ENCODE data around the gene KCTD19. TPM values are rescaled to one million over a fixed set of nuclear protein-coding genes. Genes with fewer than 3 reads are reported as not detected.

The KCTD19 gene
- total RNA-seq, 1 donor from 2014 or later: not detected

GRCh38 chr16:67260426-67261063 lies 66.0 kb downstream of the KCTD19 start:
- peak; percentile 61 to 64 for DNase-seq (ENCODE audit: low read depth in 2 of 2)

GRCh38 chr16:67259705-67260104 lies 66.8 kb downstream of the KCTD19 start:
- no peak for DNase-seq (ENCODE audit: low read depth in 2 of 2)

GRCh38 chr16:67258161-67258835 lies 68.2 kb downstream of the KCTD19 start:
- DNase-seq (ENCODE audit: low read depth in 2 of 2): peak; percentile 82 to 86

- no peak for DNase-seq (ENCODE audit: low read depth in 2 of 2)
These were observed 68.9 kb downstream of the KCTD19 start for GRCh38 chr16:67257486-67258160.

GRCh38 chr16:67256701-67257230 lies 69.8 kb downstream of the KCTD19 start:
- no peak for DNase-seq (ENCODE audit: low read depth in 2 of 2)

- no peak for DNase-seq (ENCODE audit: low read depth in 2 of 2)
These were observed 70.9 kb downstream of the KCTD19 start for GRCh38 chr16:67255553-67256221.

- DNase-seq (ENCODE audit: low read depth in 2 of 2): no peak
These were observed 71.6 kb downstream of the KCTD19 start for GRCh38 chr16:67254801-67255552.

- no peak for DNase-seq (ENCODE audit: low read depth in 2 of 2)
These were observed 73.7 kb downstream of the KCTD19 start for GRCh38 chr16:67252609-67253497.

GRCh38 chr16:67250045-67250327 lies 76.6 kb downstream of the KCTD19 start:
- no peak for DNase-seq (ENCODE audit: low read depth in 2 of 2)

- DNase-seq (ENCODE audit: low read depth in 2 of 2): no peak
These were observed 77.1 kb downstream of the KCTD19 start for GRCh38 chr16:67249178-67250044.

- peak; percentile 32 to 40 for DNase-seq (ENCODE audit: low read depth in 2 of 2)
These were observed 78.0 kb downstream of the KCTD19 start, which contains the start of gene SLC9A5 for GRCh38 chr16:67248401-67249177. Gene SLC9A5 (plus strand): TSS chr16:67248979. CDS start chr16:67249015, 36 bp downstream.

GRCh38 chr16:67248073-67248400 lies 78.5 kb downstream of the KCTD19 start:
- no peak for DNase-seq (ENCODE audit: low read depth in 2 of 2)

GRCh38 chr16:67247192-67248072 lies 79.1 kb downstream of the KCTD19 start, which contains the start of gene FHOD1:
Gene FHOD1 (minus strand): TSS chr16:67247481. CDS start chr16:67247410, 71 bp downstream.
- DNase-seq (ENCODE audit: low read depth in 2 of 2): peak; percentile 62 to 97

GRCh38 chr16:67246756-67247191 lies 79.8 kb downstream of the KCTD19 start:
- peak; percentile 25 to 36 for DNase-seq (ENCODE audit: low read depth in 2 of 2)

- peak; percentile 78 to 90 for DNase-seq (ENCODE audit: low read depth in 2 of 2)
These were observed 80.3 kb downstream of the KCTD19 start for GRCh38 chr16:67246081-67246755.

GRCh38 chr16:67245674-67246080 lies 80.9 kb downstream of the KCTD19 start:
- DNase-seq (ENCODE audit: low read depth in 2 of 2): no peak

GRCh38 chr16:67245186-67245585 lies 81.4 kb downstream of the KCTD19 start:
- no peak for DNase-seq (ENCODE audit: low read depth in 2 of 2)

Data from lung microvascular endothelial cell (primary cell).